HFF-Myc (cell line): Measurements from ENCODE around the gene ABCA5.

ENCODE experiments used
- DNase-seq: peaks from one replicate; pipeline ENCODE4 v3.0.0-alpha.2; 2011; ENCODE audit warnings: low read depth; ENCODE audit errors: extremely low read depth
- H3K4me3 ChIP-seq: replicated peaks from 2 replicates; pipeline ENCODE4 v1.5.1; 2011; ENCODE audit warnings: low read depth, mild to moderate bottlenecking, control low read depth, low read length
- CTCF ChIP-seq: IDR thresholded peaks from 2 replicates; pipeline ENCODE4 v1.5.1; 2012; ENCODE audit warnings: mild to moderate bottlenecking, low read depth, low read length, control low read depth; ENCODE audit errors: missing control alignments

The ABCA5 gene

GRCh38 chr17:69358688-69359596, 32.0 kb upstream of the ABCA5 start:
- no peak for DNase-seq
- H3K4me3 ChIP-seq, result no peak overlapping the region
- peak; percentile 15 for TF ChIP-seq CTCF

GRCh38 chr17:69357701-69358100, 30.8 kb upstream of the ABCA5 start:
- TF ChIP-seq CTCF, result no peak
- H3K4me3 ChIP-seq, result no peak overlapping the region
- DNase-seq, result no peak

GRCh38 chr17:69356625-69357024, 29.7 kb upstream of the ABCA5 start:
- no peak for TF ChIP-seq CTCF

GRCh38 chr17:69350911-69351310, 24.0 kb upstream of the ABCA5 start:
- DNase-seq, result no peak
- no peak overlapping the region for H3K4me3 ChIP-seq
- TF ChIP-seq CTCF, result no peak

More at GRCh38 chr17:69356625-69357024, 29.7 kb upstream of the ABCA5 start:
- H3K4me3 ChIP-seq, result no peak overlapping the region
- DNase-seq, result no peak

- no peak for TF ChIP-seq CTCF
- no peak overlapping the region for H3K4me3 ChIP-seq
- no peak for DNase-seq
These were observed 21.5 kb upstream of the ABCA5 start for GRCh38 chr17:69348429-69348828.

GRCh38 chr17:69346766-69347165, 19.8 kb upstream of the ABCA5 start:
- H3K4me3 ChIP-seq, result no peak overlapping the region
- TF ChIP-seq CTCF, result no peak
- DNase-seq, result no peak
